Astrocyte (in vitro differentiated cells and primary cell): ENCODE data around the gene RPL10.

Source experiments
- CTCF ChIP-seq: IDR thresholded peaks from 2 replicates; pipeline ENCODE4 v1.5.1; 2011; ENCODE audit warnings: low read depth, mild to moderate bottlenecking, inconsistent platforms, low read length, moderate library complexity; ENCODE audit not compliant: insufficient read depth
- EZH2 ChIP-seq: IDR thresholded peaks from 2 replicates; pipeline ENCODE4 v1.6.1; 2012; ENCODE audit warnings: mild to moderate bottlenecking, low read length, inconsistent platforms; ENCODE audit not compliant: insufficient read depth

DNA sequence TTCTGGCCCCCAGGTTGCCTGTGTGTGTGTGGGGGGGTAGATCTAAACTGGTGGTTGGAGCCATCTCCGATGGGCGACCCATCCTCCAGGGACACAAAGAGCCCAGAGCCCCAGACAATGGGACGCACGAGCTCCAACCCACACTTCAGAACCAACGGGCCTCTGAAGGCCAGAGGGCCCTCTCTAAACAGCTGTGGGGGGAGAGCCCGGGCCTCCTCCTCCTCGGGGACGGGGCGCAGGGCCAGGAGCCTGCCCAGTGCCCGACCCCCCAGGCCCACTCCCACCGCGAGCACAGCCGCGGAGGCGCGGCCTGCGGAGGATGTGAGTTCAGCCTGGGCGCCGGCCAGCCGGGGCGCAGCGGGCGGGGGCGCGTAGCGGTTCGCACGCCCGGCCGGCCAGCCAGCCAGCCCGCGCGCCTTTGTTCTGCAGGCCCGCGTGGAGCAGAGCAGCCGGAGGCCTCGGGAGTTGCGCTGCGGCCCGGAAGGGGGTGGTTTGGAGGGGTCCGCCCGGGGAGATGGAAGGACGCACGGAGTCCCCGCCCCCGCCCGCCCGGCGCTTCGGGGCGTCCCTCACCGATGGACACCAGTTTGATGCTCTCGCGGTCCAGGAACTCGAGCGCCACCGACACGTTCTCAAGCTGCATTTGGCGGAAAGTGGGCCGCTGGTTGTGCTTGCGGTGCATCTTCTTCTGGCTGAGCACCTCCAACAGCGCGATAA, 27.7 kb upstream of the RPL10 start:
- TF ChIP-seq CTCF (no peak), EZH2 (no peak)
